Common myeloid progenitor, CD34-positive (primary cell): ENCODE measurements around the gene SPECC1.
A peak's percentile ranks its signal among the peaks of the same experiment; 100 is the strongest.

Source experiments
- CTCF ChIA-PET: fragments of 350-600 bp; sonication (Branson Sonifier 250); formaldehyde crosslinking; loops from one replicate; lab custom pipeline; 2021; ENCODE audit warnings: antibody characterized with exemption; lab: Charles Lee
- POLR2A ChIA-PET: fragments of 350-600 bp; sonication (Branson Sonifier 250); formaldehyde crosslinking; loops from one replicate; lab custom pipeline; 2021; ENCODE audit warnings: antibody characterized with exemption; lab: Charles Lee
- DNase-seq, 3 donors: peaks; one replicate each; pipeline versions ENCODE4 v3.0.0 to v3.0.0-alpha.2; 2013
- H3K27ac ChIP-seq, 2 experiments: 1 replicate in 1 of 2; 2 replicates in 1 of 2; pipeline ENCODE4 v1.7.0; 2013; ENCODE audit warnings: inconsistent platforms in 2 of 2, low read length in 2 of 2, mild to moderate bottlenecking in 2 of 2, low read depth in 1 of 2, moderate library complexity in 1 of 2; ENCODE audit not compliant: severe bottlenecking in 2 of 2, insufficient read depth in 1 of 2, poor library complexity in 1 of 2
- H3K27me3 ChIP-seq, 5 experiments: replicated peaks in 2 of 5; 1 replicate in 3 of 5; 2 replicates in 2 of 5; pipeline versions ENCODE4 v1.6.1 to v1.7.0; 2013; ENCODE audit warnings: low read length in 4 of 5, mild to moderate bottlenecking in 2 of 5, moderate library complexity in 2 of 5, inconsistent platforms in 1 of 5; ENCODE audit not compliant: insufficient read depth in 5 of 5, control insufficient read depth in 4 of 5
- H3K36me3 ChIP-seq, 4 experiments: 1 replicate in 2 of 4; 2 replicates in 2 of 4; pipeline versions ENCODE4 v1.6.1 to v1.7.0; 2013; ENCODE audit warnings: low read length in 3 of 4, control low read depth in 1 of 4, mild to moderate bottlenecking in 1 of 4; ENCODE audit not compliant: control insufficient read depth in 4 of 4, insufficient read depth in 4 of 4
- H3K4me1 ChIP-seq, 4 experiments: 1 replicate in 3 of 4; 2 replicates in 1 of 4; pipeline versions ENCODE4 v1.6.1 to v1.7.1; 2013; ENCODE audit warnings: low read length in 3 of 4, mild to moderate bottlenecking in 3 of 4, control low read depth in 1 of 4, inconsistent platforms in 1 of 4, moderate library complexity in 1 of 4; ENCODE audit not compliant: control insufficient read depth in 4 of 4, insufficient read depth in 4 of 4; ENCODE audit errors: control extremely low read depth in 1 of 4
- H3K4me3 ChIP-seq, 7 experiments: 1 replicate in 4 of 7; 2 replicates in 3 of 7; pipeline versions ENCODE4 v1.5.1 to v1.7.0; 2013; ENCODE audit warnings: mild to moderate bottlenecking in 7 of 7, low read length in 6 of 7, moderate library complexity in 6 of 7, inconsistent platforms in 2 of 7, low read depth in 2 of 7, control low read depth in 1 of 7; ENCODE audit not compliant: insufficient read depth in 4 of 7, control insufficient read depth in 1 of 7; ENCODE audit errors: extremely low read depth in 1 of 7
- H3K9me3 ChIP-seq, 5 experiments: 1 replicate in 4 of 5; 2 replicates in 1 of 5; pipeline versions ENCODE4 v1.6.1 to v1.7.1; 2013; ENCODE audit warnings: low read length in 4 of 5, mild to moderate bottlenecking in 2 of 5, inconsistent platforms in 1 of 5, low read depth in 1 of 5, moderate library complexity in 1 of 5; ENCODE audit not compliant: control insufficient read depth in 4 of 5, insufficient read depth in 2 of 5; ENCODE audit errors: control extremely low read depth in 1 of 5
- WGBS: methylation state at CpG from one replicate; pipeline ENCODE4 v1.1.5; 2013; ENCODE audit not compliant: insufficient coverage; 5-methylcytosine and 5-hydroxymethylcytosine counted together

The SPECC1 gene

DNA sequence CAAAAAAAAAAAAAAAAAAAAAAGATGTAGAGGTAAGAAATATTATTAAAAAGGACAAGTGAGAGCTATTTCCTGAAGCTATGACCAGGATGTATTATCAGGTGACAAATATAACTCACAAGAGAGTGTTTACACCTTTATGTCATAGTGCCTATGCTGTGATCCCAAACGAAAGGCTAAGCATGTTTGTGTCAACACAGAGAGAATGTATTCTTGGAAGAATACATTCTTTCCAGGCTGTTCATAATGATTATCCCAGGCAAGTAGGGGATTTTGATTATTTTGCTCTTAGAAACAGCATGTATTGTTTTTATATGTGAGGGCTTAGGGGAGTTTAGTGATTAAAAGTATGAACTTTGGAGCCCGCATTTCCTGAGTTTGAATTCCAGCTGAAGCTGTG lies 175.0 kb downstream of the SPECC1 start:
- CTCF ChIA-PET = interaction anchor here (1.1 kb wide), 1 partner anchor 43 kb away, joined by 3 read pairs; no protein-coding TSS in a partner anchor
- no peak overlapping the region for H3K4me3 ChIP-seq
- peaks cover 0 to 11% (median 9%) of the 10 kb centered on the region in 4 experiments for H3K4me1 ChIP-seq
- WGBS = 83% methylated on average over 1 of the region's 2 CpGs
- POLR2A ChIA-PET = no interaction called here
- no peaks in the 10 kb centered on the region for H3K9me3 ChIP-seq
- no peak overlapping the region for H3K27ac ChIP-seq
- no peaks in the 10 kb centered on the region for H3K36me3 ChIP-seq
- H3K27me3 ChIP-seq = no peaks in the 10 kb centered on the region
- DNase-seq = no peak

DNA sequence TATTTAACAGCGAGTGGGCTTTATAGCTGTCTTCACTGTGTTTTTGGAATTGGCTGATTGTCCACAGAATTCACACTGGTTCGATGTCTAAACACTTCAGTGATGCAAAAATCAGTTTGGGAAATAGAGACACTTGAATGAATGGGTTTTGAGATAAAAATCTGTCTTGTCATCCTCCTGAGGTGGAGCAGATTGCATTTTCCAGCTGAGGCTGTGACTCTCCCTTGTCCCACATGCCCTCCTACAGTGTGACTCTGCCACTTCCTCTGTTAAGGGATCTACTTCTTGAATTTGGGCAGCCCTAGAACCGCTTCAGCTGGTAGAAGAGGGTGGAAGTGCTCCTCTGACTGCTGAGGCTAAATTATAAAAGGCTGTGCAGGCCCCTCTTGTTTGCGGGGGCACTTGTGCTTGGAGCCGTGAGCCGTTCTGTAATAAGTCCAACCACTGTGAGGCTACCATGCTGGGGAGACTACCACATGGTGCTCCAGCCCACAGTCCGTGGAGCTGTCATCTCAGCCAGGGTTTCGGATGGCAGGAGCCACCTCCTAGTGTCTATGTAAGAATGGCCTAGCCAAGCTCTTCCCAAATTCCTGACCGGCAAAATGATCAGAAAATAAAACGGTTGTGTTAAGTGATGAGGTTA lies 175.9 kb downstream of the SPECC1 start:
- POLR2A ChIA-PET = interaction anchor here (0.7 kb wide), 1 partner anchor 42 kb away, joined by 3 read pairs; no protein-coding TSS in a partner anchor
- no peaks in the 10 kb centered on the region for H3K36me3 ChIP-seq
- peak; percentile 61 to 90 (median 86) for DNase-seq
- CTCF ChIA-PET = interaction anchor here (1.1 kb wide), 1 partner anchor 42 kb away, joined by 3 read pairs; no protein-coding TSS in a partner anchor
- 64% methylated on average over 8 of the region's 10 CpGs for WGBS
- no peak overlapping the region for H3K27ac ChIP-seq
- no peaks in the 10 kb centered on the region for H3K27me3 ChIP-seq
- H3K4me1 ChIP-seq = peaks cover 0 to 11% (median 9%) of the 10 kb centered on the region in 4 experiments
- H3K9me3 ChIP-seq = no peaks in the 10 kb centered on the region
- no peak overlapping the region for H3K4me3 ChIP-seq

DNA sequence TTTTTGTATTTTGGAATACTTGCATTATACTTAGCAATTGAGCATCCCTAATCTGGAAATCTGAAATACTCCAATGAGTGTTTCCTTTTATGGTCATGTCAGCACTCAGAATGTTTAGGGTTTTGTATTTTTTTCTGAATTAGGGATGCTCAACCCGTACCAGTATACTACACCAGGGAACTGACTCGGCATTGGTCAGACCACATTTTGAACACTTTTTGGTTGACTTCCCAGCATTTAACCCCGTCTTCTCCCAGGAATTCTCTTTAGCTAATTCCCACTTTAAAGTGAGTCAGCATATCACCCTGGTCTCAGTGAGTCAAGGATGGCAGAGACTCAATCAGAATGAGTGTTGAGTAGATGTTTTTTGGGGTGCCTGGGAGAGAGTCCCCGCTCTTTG lies 177.9 kb downstream of the SPECC1 start:
- Histone ChIP-seq H3K27ac (no peak overlapping the region), H3K9me3 (no peaks in the 10 kb centered on the region), H3K4me3 (no peak overlapping the region), H3K4me1 (peaks cover 0 to 14% (median 9%) of the 10 kb centered on the region in 4 experiments), H3K27me3 (no peaks in the 10 kb centered on the region), H3K36me3 (peaks cover 0 to 3% (median under 1%) of the 10 kb centered on the region in 4 experiments)
- 77% methylated on average over 3 of the region's 4 CpGs for WGBS
- ChIA-PET CTCF (no interaction called here), POLR2A (no interaction called here)
- DNase-seq = no peak

DNA sequence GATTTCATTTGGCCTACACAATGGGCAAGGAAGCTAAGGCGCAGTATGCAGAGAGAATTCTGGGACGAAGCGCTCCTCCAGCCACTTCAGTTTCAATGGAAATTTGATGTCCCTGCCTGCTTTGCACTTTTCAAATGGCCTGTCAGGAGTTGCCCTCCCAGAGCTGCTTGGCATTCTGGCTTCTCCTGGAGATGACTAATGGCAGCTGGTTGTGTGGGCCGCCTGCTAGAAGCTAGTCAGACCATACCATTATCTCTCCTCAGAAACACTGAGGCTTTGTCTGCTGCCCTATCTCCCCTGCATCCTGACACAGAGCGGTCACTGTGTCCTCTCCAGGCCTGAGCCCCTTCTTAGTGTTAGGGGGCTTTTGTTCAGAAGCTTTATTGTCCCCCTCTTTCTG lies 180.1 kb downstream of the SPECC1 start:
- DNase-seq = no peak
- H3K27me3 ChIP-seq = no peaks in the 10 kb centered on the region
- POLR2A ChIA-PET = no interaction called here
- peaks cover 0 to 14% (median 9%) of the 10 kb centered on the region in 4 experiments for H3K4me1 ChIP-seq
- no peak overlapping the region for H3K27ac ChIP-seq
- no peak overlapping the region for H3K4me3 ChIP-seq
- 98% methylated on average over 4 of the region's 5 CpGs for WGBS
- CTCF ChIA-PET = interaction anchor here (1.3 kb wide), 1 partner anchor 16 kb away, joined by 4 read pairs; no protein-coding TSS in a partner anchor
- H3K36me3 ChIP-seq = peaks cover 0 to 6% (median 1%) of the 10 kb centered on the region in 4 experiments
- H3K9me3 ChIP-seq = no peaks in the 10 kb centered on the region

DNA sequence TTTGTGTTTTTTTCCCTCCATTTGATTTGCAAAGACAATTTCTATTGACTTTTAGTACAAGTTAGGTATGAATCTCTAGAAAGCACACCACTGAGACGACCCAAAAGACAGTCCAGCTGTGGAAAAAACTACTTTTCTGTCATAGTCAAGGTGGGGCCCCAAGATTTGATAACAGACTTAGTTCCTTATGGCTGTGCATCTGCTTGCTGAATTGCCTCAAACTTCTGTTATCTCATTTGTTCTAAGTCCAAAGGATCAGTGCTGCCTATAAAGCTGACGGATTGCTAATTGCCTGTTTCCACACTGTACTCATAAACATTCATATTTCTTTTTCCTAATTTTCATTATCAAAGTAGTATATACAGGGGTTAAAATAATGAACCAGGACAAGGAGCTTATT lies 180.8 kb downstream of the SPECC1 start:
- no peak overlapping the region for H3K27ac ChIP-seq
- H3K27me3 ChIP-seq = no peaks in the 10 kb centered on the region
- CTCF ChIA-PET = interaction anchor here (1.3 kb wide), 1 partner anchor 15 kb away, joined by 4 read pairs; no protein-coding TSS in a partner anchor
- POLR2A ChIA-PET = no interaction called here
- H3K9me3 ChIP-seq = peaks cover 0 to 4% (median 0%) of the 10 kb centered on the region in 5 experiments
- H3K4me1 ChIP-seq = peaks cover 0 to 10% (median 6%) of the 10 kb centered on the region in 4 experiments
- WGBS = 100% methylated on average over 1 of the region's 2 CpGs
- H3K36me3 ChIP-seq = peaks cover 0 to 6% (median 1%) of the 10 kb centered on the region in 4 experiments
- no peak overlapping the region for H3K4me3 ChIP-seq
- DNase-seq = peak in 2 of 3 donors; percentile 39 to 67

DNA sequence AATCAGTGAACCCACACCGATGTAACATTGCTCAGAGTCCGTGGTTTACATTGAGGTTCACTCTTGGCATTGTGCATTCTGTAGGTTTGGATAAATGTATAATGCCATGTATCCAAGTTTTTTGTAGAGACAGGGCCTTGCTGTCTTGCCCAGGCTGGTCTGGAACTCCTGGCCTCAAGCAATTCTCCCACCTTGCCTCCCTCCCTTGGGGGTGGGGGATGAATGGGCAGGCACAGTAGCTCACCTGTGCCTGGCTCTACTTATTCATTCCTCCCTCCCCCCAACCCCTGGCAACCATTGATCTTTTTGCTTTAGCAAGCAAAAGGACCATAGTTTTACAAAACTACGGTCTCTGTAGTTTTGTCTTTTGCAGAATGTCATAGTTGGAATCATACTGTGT lies 181.4 kb downstream of the SPECC1 start:
- no peaks in the 10 kb centered on the region for H3K27me3 ChIP-seq
- CTCF ChIA-PET = no interaction called here
- POLR2A ChIA-PET = interaction anchor here (0.6 kb wide), 1 partner anchor 108 kb away, joined by 3 read pairs; no protein-coding TSS in a partner anchor
- peaks cover 0 to 9% (median 0%) of the 10 kb centered on the region in 5 experiments for H3K9me3 ChIP-seq
- DNase-seq = no peak
- peaks cover 0 to 6% (median 1%) of the 10 kb centered on the region in 4 experiments for H3K36me3 ChIP-seq
- WGBS = no CpG with 5 or more reads among the region's 3 CpGs
- H3K4me3 ChIP-seq = no peak overlapping the region
- H3K27ac ChIP-seq = no peak overlapping the region
- H3K4me1 ChIP-seq = peaks cover 0 to 4% (median under 1%) of the 10 kb centered on the region in 4 experiments

DNA sequence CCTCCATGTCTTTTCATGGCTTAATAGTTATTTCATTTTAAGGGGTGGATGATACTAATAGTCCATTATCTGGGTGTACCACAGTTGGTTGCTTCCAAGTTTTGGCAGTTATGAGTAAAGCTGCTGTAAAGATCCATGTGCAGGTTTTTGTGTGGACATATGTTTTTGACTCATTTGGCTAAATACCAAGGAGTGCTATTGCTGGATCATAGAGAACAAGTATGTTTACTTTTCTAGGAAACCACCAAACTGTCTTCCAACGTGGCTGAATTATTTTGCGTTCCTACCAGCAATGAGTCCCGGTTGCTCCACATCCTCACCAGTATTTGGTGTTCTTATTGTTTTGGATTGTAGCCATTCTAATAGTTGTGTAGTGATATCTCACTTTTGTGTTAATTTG lies 181.9 kb downstream of the SPECC1 start:
- ChIA-PET CTCF (no interaction called here), POLR2A (interaction anchor here (0.6 kb wide), 1 partner anchor 108 kb away, joined by 3 read pairs; no protein-coding TSS in a partner anchor)
- Histone ChIP-seq H3K27ac (no peak overlapping the region), H3K9me3 (peaks cover 0 to 11% (median under 1%) of the 10 kb centered on the region in 5 experiments), H3K4me1 (peaks cover 0 to 4% (median 0%) of the 10 kb centered on the region in 4 experiments), H3K36me3 (peaks cover 0 to 6% (median 1%) of the 10 kb centered on the region in 4 experiments), H3K27me3 (no peaks in the 10 kb centered on the region), H3K4me3 (no peak overlapping the region)
- DNase-seq = no peak
- 92% methylated on average over 3 of the region's 3 CpGs for WGBS
